HepG2 (cell line): Measurements from ENCODE around the gene EARS2. TPM values are rescaled to one million over a fixed set of nuclear protein-coding genes. Genes with fewer than 3 reads are reported as not detected.

ENCODE experiments used
- ATRX ChIP-seq: sonication (generic); formaldehyde crosslinking; IDR thresholded peaks from 2 replicates; pipeline ENCODE4 v1.4.0; 2020; ENCODE audit warnings: missing genetic modification reagents, borderline replicate concordance
- CHD4 ChIP-seq: fragments of 200-600 bp; sonication (generic); IDR thresholded peaks from 2 replicates; pipeline ENCODE4 v1.7.0; 2017; ENCODE audit warnings: mild to moderate bottlenecking, low read length, borderline replicate concordance
- FOXJ3 ChIP-seq: sonication (generic); formaldehyde crosslinking; IDR thresholded peaks from 2 replicates; pipeline ENCODE4 v1.4.0; 2020; ENCODE audit warnings: missing genetic modification reagents, mild to moderate bottlenecking, borderline replicate concordance
- GTF2F1 ChIP-seq: fragments of 150-350 bp; IDR thresholded peaks from 2 replicates; pipeline ENCODE4 v1.6.1; 2014; ENCODE audit warnings: low read length
- JUND ChIP-seq: sonication (generic); formaldehyde crosslinking; IDR thresholded peaks from 2 replicates; pipeline ENCODE4 v1.8.0; 2022; ENCODE audit warnings: mild to moderate bottlenecking, missing genetic modification reagents
- PAX8 ChIP-seq: sonication (generic); formaldehyde crosslinking; IDR thresholded peaks from 2 replicates; pipeline ENCODE4 v1.8.0; 2022; ENCODE audit warnings: mild to moderate bottlenecking, missing genetic modification reagents, borderline replicate concordance
- PHB2 ChIP-seq: fragments of 450-650 bp; IDR thresholded peaks from 2 replicates; pipeline ENCODE4 v1.6.1; 2018; ENCODE audit not compliant: partially characterized antibody
- PRPF4 ChIP-seq: fragments of 200-400 bp; formaldehyde crosslinking; IDR thresholded peaks from 2 replicates; pipeline ENCODE4 v1.6.1; 2016; ENCODE audit warnings: low read length, low read depth; ENCODE audit not compliant: poor library complexity, severe bottlenecking
- SMAD9 ChIP-seq: sonication (generic); formaldehyde crosslinking; IDR thresholded peaks from 2 replicates; pipeline ENCODE4 v1.5.1; 2020; ENCODE audit warnings: mild to moderate bottlenecking, missing genetic modification reagents
- TEAD3 ChIP-seq: optimal IDR thresholded peaks from 2 replicates; pipeline ENCODE3; 2016; ENCODE audit warnings: borderline replicate concordance
- XRCC5 ChIP-seq: fragments of 200-400 bp; formaldehyde crosslinking; optimal IDR thresholded peaks from 2 replicates; pipeline ENCODE3; 2017; ENCODE audit warnings: mild to moderate bottlenecking, low read length
- ZBTB7B ChIP-seq: sonication (generic); formaldehyde crosslinking; IDR thresholded peaks from 2 replicates; pipeline ENCODE4 v1.4.0; 2020; ENCODE audit warnings: missing genetic modification reagents
- ZKSCAN5 ChIP-seq: sonication (generic); formaldehyde crosslinking; IDR thresholded peaks from 2 replicates; pipeline ENCODE4 v1.5.1; 2020; ENCODE audit warnings: mild to moderate bottlenecking, missing genetic modification reagents
- ZNF274 ChIP-seq: sonication (generic); formaldehyde crosslinking; IDR thresholded peaks from 2 replicates; pipeline ENCODE4 v1.5.1; 2020; ENCODE audit warnings: mild to moderate bottlenecking, missing genetic modification reagents
- ZNF383 ChIP-seq: sonication (generic); formaldehyde crosslinking; IDR thresholded peaks from 2 replicates; pipeline ENCODE4 v1.4.0; 2020; ENCODE audit warnings: missing genetic modification reagents, mild to moderate bottlenecking, borderline replicate concordance
- ZNF451 ChIP-seq: sonication (generic); formaldehyde crosslinking; IDR thresholded peaks from 2 replicates; pipeline ENCODE4 v1.5.0; 2020; ENCODE audit warnings: mild to moderate bottlenecking, missing genetic modification reagents
- ZNF7 ChIP-seq: IDR thresholded peaks from 2 replicates; pipeline ENCODE4 v1.6.1; 2016; ENCODE audit warnings: missing biosample characterization, missing genetic modification reagents
- polyA plus RNA-seq, 8 experiments: library from polyadenylated mRNA; depleted of rRNA in 3 of 8; stranded (reverse) in 7 of 8; unstranded in 1 of 8; fragments of >200 nt; fragmentation: Illumina TruSeq in 4 of 8; extraction: Trizol in 4 of 8; gene quantifications; 2 replicates each; pipeline versions ENCODE4 v1.2.1 to v1.2.3, GENCODE V29; 2011 to 2016; ENCODE audit warnings: low read depth in 4 of 8, missing spikeins in 1 of 8, mixed read lengths in 1 of 8; ENCODE audit not compliant: insufficient read depth in 1 of 8
- total RNA-seq, 5 experiments: library from RNA; depleted of rRNA; stranded (reverse); fragments of >200 nt; fragmentation: Illumina TruSeq; extraction: Trizol; gene quantifications; 2 replicates each; pipeline ENCODE4 v1.2.3, GENCODE V29; 2016; ENCODE audit warnings: low read depth in 1 of 5
- TF ChIP-seq, protein P1 (sequence below): sonication (generic); formaldehyde crosslinking; conservative IDR thresholded peaks from 2 replicates; pipeline ENCODE4 v1.8.0; 2022; ENCODE audit warnings: mild to moderate bottlenecking, moderate library complexity, missing genetic modification reagents
- TF ChIP-seq, protein P2 (sequence below): sonication (generic); formaldehyde crosslinking; IDR thresholded peaks from 2 replicates; pipeline ENCODE4 v1.4.0; 2020; ENCODE audit warnings: missing genetic modification reagents, borderline replicate concordance
- TF ChIP-seq, protein P3 (sequence below): sonication (generic); formaldehyde crosslinking; conservative IDR thresholded peaks from 2 replicates; pipeline ENCODE4 v1.4.0; 2020; ENCODE audit warnings: missing genetic modification reagents
- TF ChIP-seq, protein P4 (sequence below): sonication (generic); formaldehyde crosslinking; IDR thresholded peaks from 2 replicates; pipeline ENCODE4 v1.4.0; 2020; ENCODE audit warnings: mild to moderate bottlenecking, missing genetic modification reagents

Gene EARS2
- total and polyA plus RNA-seq, 2 of the 13 experiments (the other 11 are each of a cell fraction or from before 2014, with no cell fraction given): 49.4 to 80.4 TPM

DNA sequence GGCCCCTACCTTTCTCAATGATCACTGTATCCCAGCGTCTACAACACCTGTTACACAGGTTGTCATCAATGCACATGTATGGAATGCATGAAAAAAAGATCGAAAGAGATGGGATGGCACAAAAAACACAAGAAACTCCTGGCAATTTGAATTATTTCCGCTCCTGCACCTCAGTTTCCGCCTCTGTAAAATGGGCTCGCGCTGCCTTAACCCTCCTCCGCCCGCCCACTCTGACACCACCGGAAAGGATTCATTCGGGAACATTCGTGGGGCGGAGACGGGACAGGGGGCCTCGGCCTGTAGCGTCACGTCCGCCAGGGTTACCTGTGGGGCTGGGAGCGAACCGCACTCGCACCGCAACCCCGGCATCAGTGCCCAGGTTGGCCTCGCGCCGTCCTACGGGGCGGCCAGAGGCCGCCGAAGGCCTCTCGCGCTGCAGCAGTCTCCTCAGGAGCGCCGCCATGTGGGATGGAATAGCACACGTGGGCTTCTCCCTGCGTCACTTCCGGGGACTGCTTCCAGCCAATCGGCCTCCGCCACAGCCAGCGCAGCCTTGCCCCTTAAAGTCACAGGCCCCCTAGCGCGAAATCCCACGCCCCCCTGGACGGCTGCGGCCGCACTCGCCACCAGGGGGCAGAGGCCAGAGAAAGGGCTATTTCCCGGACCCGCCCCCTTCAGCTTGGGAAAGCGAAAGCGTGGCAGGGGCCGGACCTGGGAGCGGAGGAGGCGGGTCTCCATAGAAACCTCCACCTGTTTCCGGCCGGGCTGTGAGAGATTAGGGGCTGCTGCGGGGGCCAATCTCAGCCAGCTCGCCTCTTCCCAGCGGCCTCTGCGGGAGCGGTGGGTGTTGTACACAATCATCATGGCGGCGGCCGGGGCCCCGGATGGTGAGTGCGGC lies at the start of gene EARS2, which contains the start of gene UBFD1 (continued):
- TF ChIP-seq, protein P1, sequence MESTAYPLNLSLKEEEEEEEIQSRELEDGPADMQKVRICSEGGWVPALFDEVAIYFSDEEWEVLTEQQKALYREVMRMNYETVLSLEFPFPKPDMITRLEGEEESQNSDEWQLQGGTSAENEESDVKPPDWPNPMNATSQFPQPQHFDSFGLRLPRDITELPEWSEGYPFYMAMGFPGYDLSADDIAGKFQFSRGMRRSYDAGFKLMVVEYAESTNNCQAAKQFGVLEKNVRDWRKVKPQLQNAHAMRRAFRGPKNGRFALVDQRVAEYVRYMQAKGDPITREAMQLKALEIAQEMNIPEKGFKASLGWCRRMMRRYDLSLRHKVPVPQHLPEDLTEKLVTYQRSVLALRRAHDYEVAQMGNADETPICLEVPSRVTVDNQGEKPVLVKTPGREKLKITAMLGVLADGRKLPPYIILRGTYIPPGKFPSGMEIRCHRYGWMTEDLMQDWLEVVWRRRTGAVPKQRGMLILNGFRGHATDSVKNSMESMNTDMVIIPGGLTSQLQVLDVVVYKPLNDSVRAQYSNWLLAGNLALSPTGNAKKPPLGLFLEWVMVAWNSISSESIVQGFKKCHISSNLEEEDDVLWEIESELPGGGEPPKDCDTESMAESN (CRISPR knock-in tag): peak; percentile 96
- TF ChIP-seq PAX8 (CRISPR knock-in tag): peak; percentile 92; the same call in 1 of the 2 replicates
- TF ChIP-seq ZNF383 (CRISPR knock-in tag): peak; percentile 89; the same call in 1 of the 2 replicates
- peak; percentile 100 for TF ChIP-seq CHD4
- TF ChIP-seq, protein P2, sequence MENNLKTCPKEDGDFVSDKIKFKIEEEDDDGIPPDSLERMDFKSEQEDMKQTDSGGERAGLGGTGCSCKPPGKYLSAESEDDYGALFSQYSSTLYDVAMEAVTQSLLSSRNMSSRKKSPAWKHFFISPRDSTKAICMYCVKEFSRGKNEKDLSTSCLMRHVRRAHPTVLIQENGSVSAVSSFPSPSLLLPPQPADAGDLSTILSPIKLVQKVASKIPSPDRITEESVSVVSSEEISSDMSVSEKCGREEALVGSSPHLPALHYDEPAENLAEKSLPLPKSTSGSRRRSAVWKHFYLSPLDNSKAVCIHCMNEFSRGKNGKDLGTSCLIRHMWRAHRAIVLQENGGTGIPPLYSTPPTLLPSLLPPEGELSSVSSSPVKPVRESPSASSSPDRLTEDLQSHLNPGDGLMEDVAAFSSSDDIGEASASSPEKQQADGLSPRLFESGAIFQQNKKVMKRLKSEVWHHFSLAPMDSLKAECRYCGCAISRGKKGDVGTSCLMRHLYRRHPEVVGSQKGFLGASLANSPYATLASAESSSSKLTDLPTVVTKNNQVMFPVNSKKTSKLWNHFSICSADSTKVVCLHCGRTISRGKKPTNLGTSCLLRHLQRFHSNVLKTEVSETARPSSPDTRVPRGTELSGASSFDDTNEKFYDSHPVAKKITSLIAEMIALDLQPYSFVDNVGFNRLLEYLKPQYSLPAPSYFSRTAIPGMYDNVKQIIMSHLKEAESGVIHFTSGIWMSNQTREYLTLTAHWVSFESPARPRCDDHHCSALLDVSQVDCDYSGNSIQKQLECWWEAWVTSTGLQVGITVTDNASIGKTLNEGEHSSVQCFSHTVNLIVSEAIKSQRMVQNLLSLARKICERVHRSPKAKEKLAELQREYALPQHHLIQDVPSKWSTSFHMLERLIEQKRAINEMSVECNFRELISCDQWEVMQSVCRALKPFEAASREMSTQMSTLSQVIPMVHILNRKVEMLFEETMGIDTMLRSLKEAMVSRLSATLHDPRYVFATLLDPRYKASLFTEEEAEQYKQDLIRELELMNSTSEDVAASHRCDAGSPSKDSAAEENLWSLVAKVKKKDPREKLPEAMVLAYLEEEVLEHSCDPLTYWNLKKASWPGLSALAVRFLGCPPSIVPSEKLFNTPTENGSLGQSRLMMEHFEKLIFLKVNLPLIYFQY (CRISPR knock-in tag): peak; percentile 73; the same call in 1 of the 2 replicates
- TF ChIP-seq PRPF4: peak; percentile 27
- TF ChIP-seq, protein P3, sequence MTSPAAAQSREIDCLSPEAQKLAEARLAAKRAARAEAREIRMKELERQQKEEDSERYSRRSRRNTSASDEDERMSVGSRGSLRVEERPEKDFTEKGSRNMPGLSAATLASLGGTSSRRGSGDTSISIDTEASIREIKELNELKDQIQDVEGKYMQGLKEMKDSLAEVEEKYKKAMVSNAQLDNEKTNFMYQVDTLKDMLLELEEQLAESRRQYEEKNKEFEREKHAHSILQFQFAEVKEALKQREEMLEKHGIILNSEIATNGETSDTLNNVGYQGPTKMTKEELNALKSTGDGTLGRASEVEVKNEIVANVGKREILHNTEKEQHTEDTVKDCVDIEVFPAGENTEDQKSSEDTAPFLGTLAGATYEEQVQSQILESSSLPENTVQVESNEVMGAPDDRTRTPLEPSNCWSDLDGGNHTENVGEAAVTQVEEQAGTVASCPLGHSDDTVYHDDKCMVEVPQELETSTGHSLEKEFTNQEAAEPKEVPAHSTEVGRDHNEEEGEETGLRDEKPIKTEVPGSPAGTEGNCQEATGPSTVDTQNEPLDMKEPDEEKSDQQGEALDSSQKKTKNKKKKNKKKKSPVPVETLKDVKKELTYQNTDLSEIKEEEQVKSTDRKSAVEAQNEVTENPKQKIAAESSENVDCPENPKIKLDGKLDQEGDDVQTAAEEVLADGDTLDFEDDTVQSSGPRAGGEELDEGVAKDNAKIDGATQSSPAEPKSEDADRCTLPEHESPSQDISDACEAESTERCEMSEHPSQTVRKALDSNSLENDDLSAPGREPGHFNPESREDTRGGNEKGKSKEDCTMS (CRISPR knock-in tag): no peak; the same call in 1 of the 2 replicates
- TF ChIP-seq JUND (CRISPR knock-in tag): no peak
- no peak for TF ChIP-seq PHB2
- TF ChIP-seq ZNF274: peak; percentile 98
- TF ChIP-seq ATRX (CRISPR knock-in tag): no peak
- peak; percentile 100 for TF ChIP-seq XRCC5
- no peak; the same call in 1 of the 2 replicates for TF ChIP-seq ZNF7
- TF ChIP-seq ZNF451 (CRISPR knock-in tag): peak; percentile 98
- peak; percentile 95; the same call in 1 of the 2 replicates for TF ChIP-seq ZBTB7B (CRISPR knock-in tag)
- peak; percentile 51; the same call in 1 of the 2 replicates for TF ChIP-seq GTF2F1
- TF ChIP-seq TEAD3 (CRISPR knock-in tag): peak; percentile 73
- TF ChIP-seq, protein P4, sequence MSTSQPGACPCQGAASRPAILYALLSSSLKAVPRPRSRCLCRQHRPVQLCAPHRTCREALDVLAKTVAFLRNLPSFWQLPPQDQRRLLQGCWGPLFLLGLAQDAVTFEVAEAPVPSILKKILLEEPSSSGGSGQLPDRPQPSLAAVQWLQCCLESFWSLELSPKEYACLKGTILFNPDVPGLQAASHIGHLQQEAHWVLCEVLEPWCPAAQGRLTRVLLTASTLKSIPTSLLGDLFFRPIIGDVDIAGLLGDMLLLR: peak; percentile 98
- peak; percentile 90 for TF ChIP-seq SMAD9
- TF ChIP-seq ZKSCAN5 (CRISPR knock-in tag): no peak
- peak; percentile 80 for TF ChIP-seq FOXJ3 (CRISPR knock-in tag)
